Activated T-cell treated with anti-CD3 and anti-CD28 coated beads, Interleukin-2, amount 50 U/mL, for 72 hours (primary cell): Measurements from ENCODE around the gene FBN3. TPM values are rescaled to one million over a fixed set of nuclear protein-coding genes. Genes with fewer than 3 reads are reported as not detected.

Experiments
- ATAC-seq, 2 donors: fragments of 150-1000 bp; cut with Tn5 transposase; replicated peaks in 1 of 2; 2 replicates each; pipeline ENCODE4 v1.10.0; 2021; ENCODE audit warnings: moderate library complexity in 2 of 2, mild to moderate bottlenecking in 1 of 2
- DNase-seq, 2 donors: peaks; one replicate each; pipeline ENCODE4 v3.0.0; 2021 to 2022; ENCODE audit warnings: mixed read lengths in 1 of 2
- H3K27ac Mint-ChIP-seq: one replicate; pipeline ENCODE4 v1.8.0; 2022; ENCODE audit warnings: mild to moderate bottlenecking, moderate library complexity, mixed read lengths
- H3K27me3 Mint-ChIP-seq: one replicate; pipeline ENCODE4 v1.8.0; 2022; ENCODE audit warnings: low read depth, mixed read lengths
- H3K36me3 Mint-ChIP-seq, 2 donors: one replicate each; pipeline ENCODE4 v1.8.0; 2022; ENCODE audit warnings: mixed read lengths in 2 of 2, mild to moderate bottlenecking in 1 of 2; ENCODE audit not compliant: insufficient read depth in 2 of 2
- H3K4me1 Mint-ChIP-seq: one replicate; pipeline ENCODE4 v1.8.0; 2022; ENCODE audit warnings: low read depth, mixed read lengths
- H3K4me3 Mint-ChIP-seq, 2 donors: one replicate each; pipeline ENCODE4 v1.8.0; 2022; ENCODE audit warnings: mild to moderate bottlenecking in 2 of 2, mixed read lengths in 2 of 2, moderate library complexity in 2 of 2
- H3K9me3 Mint-ChIP-seq, 2 donors: one replicate each; pipeline ENCODE4 v1.8.0; 2022; ENCODE audit warnings: mixed read lengths in 2 of 2
- total RNA-seq, 2 donors: library from RNA; stranded (reverse); gene quantifications; one replicate each; pipeline ENCODE4 v1.2.3, GENCODE V29; 2022

FBN3 gene
- total RNA-seq, 2 donors from 2014 or later: not detected

DNA sequence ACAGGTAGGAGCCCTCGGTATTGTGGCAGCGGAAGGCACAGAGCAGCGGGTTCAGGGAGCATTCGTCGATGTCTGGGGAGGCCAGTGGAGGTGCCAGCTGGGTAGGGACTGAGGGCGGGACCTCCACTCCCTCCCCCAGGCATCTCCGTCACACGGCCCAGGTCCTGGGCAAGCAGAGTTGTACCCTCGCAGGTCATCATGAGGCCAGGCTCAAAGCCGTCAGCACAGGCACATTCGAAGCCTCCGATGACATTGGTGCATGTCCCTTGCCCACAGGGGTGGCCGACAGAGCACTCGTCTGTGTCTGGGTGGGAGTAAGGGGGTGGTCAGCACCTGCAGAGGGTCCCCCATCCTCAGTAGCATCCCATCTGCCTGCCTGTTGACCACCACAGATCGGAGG, 61.5 kb downstream of the FBN3 start:
- no peak for ATAC-seq
- Mint-ChIP-seq H3K9me3 (no peaks in the 10 kb centered on the region), H3K27ac (no peak overlapping the region), H3K27me3 (no peaks in the 10 kb centered on the region), H3K4me3 (no peak overlapping the region), H3K36me3 (no peaks in the 10 kb centered on the region), H3K4me1 (no peaks in the 10 kb centered on the region)
- no peak for DNase-seq

DNA sequence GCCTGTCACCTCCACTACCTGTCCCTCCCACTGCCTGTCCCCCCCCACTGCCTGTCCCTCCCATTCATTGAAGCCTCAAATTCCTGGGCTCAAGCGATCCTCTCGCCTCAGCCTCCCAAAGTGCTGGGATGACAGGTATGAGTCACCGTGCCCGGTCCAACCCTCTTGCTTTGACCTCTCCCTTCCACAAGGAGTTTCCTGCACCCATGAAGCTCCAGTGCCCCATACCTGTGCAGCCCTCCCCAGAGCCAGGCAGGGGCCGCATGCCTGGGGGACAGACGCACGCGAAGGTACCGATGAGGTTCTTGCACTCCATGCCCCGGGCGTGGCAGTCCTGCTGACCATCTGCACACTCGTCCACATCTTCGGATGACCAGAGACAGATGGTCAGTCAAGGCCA, 62.5 kb downstream of the FBN3 start:
- no peaks in the 10 kb centered on the region for H3K36me3 Mint-ChIP-seq

GRCh38 chr19:8085598-8086408, 63.6 kb downstream of the FBN3 start:
- Mint-ChIP-seq H3K27me3 (no peaks in the 10 kb centered on the region), H3K4me1 (no peaks in the 10 kb centered on the region), H3K36me3 (no peaks in the 10 kb centered on the region), H3K27ac (no peak overlapping the region), H3K4me3 (no peak overlapping the region), H3K9me3 (no peaks in the 10 kb centered on the region)
- ATAC-seq (no peak), DNase-seq (no peak)

More for the DNA sequence above, 62.5 kb downstream of the FBN3 start:
- Mint-ChIP-seq H3K27ac (no peak overlapping the region), H3K9me3 (no peaks in the 10 kb centered on the region), H3K4me1 (no peaks in the 10 kb centered on the region), H3K4me3 (no peak overlapping the region), H3K27me3 (no peaks in the 10 kb centered on the region)
- ATAC-seq (no peak), DNase-seq (no peak)

- no peak overlapping the region for H3K27ac Mint-ChIP-seq
- H3K36me3 Mint-ChIP-seq: no peaks in the 10 kb centered on the region
- no peak for DNase-seq
- ATAC-seq: no peak
- no peaks in the 10 kb centered on the region for H3K4me1 Mint-ChIP-seq
- no peak overlapping the region for H3K4me3 Mint-ChIP-seq
- H3K9me3 Mint-ChIP-seq: no peaks in the 10 kb centered on the region
- H3K27me3 Mint-ChIP-seq: no peaks in the 10 kb centered on the region
These were observed 65.2 kb downstream of the FBN3 start for GRCh38 chr19:8084152-8084551.

- Mint-ChIP-seq H3K36me3 (no peaks in the 10 kb centered on the region), H3K4me1 (no peaks in the 10 kb centered on the region), H3K27me3 (no peaks in the 10 kb centered on the region), H3K27ac (no peak overlapping the region), H3K9me3 (no peaks in the 10 kb centered on the region), H3K4me3 (no peak overlapping the region)
- ATAC-seq: no peak
- DNase-seq: no peak
These were observed 66.3 kb downstream of the FBN3 start for GRCh38 chr19:8083141-8083540.

DNA sequence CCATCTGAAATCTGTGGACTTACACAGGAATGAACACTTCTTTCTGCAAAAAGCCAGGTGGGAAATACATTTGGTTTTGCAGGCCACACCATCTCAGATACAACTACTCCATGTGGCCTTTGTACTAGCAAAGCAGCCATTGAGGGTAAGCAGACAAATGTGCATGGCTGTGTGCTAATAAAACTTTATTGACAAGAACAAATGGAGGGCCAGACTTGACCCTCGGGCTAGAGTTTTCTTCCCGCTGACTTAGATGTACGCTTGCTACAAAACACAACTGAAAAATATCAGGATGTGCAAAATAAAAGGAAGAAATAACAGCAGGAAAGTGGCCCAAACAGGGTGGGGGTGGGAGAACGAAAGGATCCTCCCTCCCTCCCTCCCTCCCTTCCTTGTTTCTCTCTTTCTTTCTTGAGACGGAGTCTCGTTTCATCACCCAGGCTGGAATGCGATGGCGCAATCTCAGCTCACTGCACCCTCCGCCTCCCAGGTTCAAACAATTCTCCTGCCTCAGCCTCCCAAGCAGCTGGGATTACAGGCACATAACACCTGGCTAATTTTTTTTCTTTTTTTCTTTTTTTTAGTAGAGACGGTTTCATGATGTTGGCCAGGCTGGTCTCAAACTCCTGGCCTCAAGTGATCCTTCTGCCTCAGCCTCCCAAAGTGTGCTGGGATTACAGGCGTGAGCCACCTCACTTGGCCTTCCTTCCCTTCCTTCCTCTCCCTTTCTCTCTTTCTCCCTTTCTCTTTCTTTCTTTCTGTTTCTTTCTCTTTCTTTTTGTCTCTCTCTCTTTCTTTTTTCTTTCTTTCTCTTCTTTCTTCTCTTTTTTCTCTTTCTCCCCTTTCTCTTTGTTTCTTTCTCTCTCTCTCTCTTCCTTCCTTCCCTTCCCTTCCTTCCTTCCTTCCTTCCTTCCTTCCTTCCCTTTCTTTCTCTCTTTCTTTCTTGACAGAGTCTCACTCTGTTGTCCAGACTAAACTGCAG, 67.5 kb downstream of the FBN3 start:
- H3K36me3 Mint-ChIP-seq: no peaks in the 10 kb centered on the region
- H3K4me1 Mint-ChIP-seq: no peaks in the 10 kb centered on the region
- no peak overlapping the region for H3K4me3 Mint-ChIP-seq
- H3K27ac Mint-ChIP-seq: no peak overlapping the region
- H3K27me3 Mint-ChIP-seq: no peaks in the 10 kb centered on the region
- H3K9me3 Mint-ChIP-seq: no peaks in the 10 kb centered on the region
- DNase-seq (no peak), ATAC-seq (no peak)

DNA sequence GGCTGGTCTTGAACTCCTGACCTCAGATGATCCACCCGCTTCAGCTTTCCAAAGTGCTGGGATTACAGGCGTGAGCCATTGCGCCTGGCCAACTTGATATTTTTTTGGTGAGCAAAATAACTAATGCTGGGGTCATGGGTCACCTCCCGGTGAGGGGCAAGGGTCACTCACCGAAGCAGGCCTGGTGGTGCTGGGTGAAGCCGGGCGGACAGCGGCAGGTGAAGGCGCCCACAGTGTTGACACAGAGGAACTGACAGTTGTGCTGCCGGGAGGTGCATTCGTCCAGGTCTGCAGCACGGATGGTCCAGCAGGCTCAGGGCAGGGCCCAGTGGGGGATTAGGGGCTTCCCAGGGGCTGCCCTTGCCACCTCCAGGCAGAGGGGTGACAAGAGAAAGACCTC, 68.6 kb downstream of the FBN3 start:
- no peak for ATAC-seq
- no peak for DNase-seq
- no peak overlapping the region for H3K27ac Mint-ChIP-seq
- no peaks in the 10 kb centered on the region for H3K9me3 Mint-ChIP-seq
- H3K36me3 Mint-ChIP-seq: no peaks in the 10 kb centered on the region
- H3K4me1 Mint-ChIP-seq: no peaks in the 10 kb centered on the region
- H3K4me3 Mint-ChIP-seq: no peak overlapping the region
- no peaks in the 10 kb centered on the region for H3K27me3 Mint-ChIP-seq

GRCh38 chr19:8079988-8080387, 69.4 kb downstream of the FBN3 start:
- H3K4me3 Mint-ChIP-seq: no peak overlapping the region
- no peaks in the 10 kb centered on the region for H3K36me3 Mint-ChIP-seq
- ATAC-seq (no peak), DNase-seq (no peak)
- no peak overlapping the region for H3K27ac Mint-ChIP-seq
- H3K4me1 Mint-ChIP-seq: no peaks in the 10 kb centered on the region
- H3K9me3 Mint-ChIP-seq: no peaks in the 10 kb centered on the region
- H3K27me3 Mint-ChIP-seq: no peaks in the 10 kb centered on the region

DNA sequence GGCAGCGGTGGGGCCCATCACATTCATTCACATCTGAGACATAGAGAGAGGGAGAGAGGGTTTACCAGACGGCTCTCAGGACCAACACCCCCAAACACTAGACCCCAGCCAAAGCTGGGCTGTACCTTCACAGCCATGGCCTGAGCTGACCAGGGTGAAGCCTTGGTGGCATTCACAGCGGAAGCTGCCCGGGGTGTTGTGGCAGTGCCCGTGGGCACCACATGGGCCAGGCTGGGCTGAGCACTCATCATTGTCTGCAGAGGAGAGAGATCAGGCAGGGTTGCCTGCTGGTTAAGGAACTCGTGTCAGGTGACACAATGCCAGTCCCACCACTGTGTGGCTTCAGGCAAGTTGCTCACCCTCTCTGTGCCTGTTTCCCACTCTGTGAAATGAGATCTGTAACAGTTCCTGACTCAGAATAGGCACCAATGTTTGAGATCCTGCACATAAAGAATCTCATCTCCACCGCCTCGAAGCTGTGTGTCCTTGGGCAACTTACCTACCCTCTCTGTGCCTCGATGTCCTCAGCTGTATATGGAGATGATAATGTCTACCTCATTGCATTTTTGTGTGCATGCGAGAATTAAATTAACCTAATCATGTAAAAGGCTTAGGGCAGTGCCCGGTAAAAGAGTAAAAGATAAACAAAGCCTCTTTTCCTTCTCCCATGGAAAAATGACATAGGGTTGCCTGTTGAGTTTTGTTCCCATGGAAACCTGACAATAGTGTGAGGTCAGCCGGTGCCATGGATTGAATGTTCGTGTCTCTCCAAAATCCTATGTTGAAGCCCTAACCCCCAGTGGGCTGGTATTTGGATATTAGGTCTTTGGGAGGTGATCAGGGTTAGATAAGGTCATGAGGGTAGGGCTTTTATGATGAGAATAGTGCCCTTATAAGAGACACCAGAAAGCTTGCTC, 74.0 kb downstream of the FBN3 start:
- DNase-seq (no peak), ATAC-seq (no peak)
- no peaks in the 10 kb centered on the region for H3K4me1 Mint-ChIP-seq
- no peak overlapping the region for H3K27ac Mint-ChIP-seq
- no peak overlapping the region for H3K4me3 Mint-ChIP-seq
- peaks cover 4% of the 10 kb centered on the region in 2 donors for H3K36me3 Mint-ChIP-seq
- H3K27me3 Mint-ChIP-seq: no peaks in the 10 kb centered on the region
- peaks cover 0 to 8% of the 10 kb centered on the region in 2 donors for H3K9me3 Mint-ChIP-seq

GRCh38 chr19:8074501-8074900, 74.9 kb downstream of the FBN3 start:
- Mint-ChIP-seq H3K9me3 (peaks cover 0 to 11% of the 10 kb centered on the region in 2 donors), H3K4me3 (no peak overlapping the region), H3K27me3 (no peaks in the 10 kb centered on the region), H3K4me1 (no peaks in the 10 kb centered on the region), H3K36me3 (peaks cover 4 to 9% of the 10 kb centered on the region in 2 donors), H3K27ac (no peak overlapping the region)
- ATAC-seq (no peak), DNase-seq (no peak)

- Mint-ChIP-seq H3K9me3 (peaks cover 0 to 15% of the 10 kb centered on the region in 2 donors), H3K4me3 (no peak overlapping the region), H3K4me1 (no peaks in the 10 kb centered on the region), H3K36me3 (peaks cover 4 to 11% of the 10 kb centered on the region in 2 donors), H3K27ac (no peak overlapping the region), H3K27me3 (no peaks in the 10 kb centered on the region)
- ATAC-seq (no peak), DNase-seq (no peak)
These were observed 77.5 kb downstream of the FBN3 start for GRCh38 chr19:8071912-8072311.

DNA sequence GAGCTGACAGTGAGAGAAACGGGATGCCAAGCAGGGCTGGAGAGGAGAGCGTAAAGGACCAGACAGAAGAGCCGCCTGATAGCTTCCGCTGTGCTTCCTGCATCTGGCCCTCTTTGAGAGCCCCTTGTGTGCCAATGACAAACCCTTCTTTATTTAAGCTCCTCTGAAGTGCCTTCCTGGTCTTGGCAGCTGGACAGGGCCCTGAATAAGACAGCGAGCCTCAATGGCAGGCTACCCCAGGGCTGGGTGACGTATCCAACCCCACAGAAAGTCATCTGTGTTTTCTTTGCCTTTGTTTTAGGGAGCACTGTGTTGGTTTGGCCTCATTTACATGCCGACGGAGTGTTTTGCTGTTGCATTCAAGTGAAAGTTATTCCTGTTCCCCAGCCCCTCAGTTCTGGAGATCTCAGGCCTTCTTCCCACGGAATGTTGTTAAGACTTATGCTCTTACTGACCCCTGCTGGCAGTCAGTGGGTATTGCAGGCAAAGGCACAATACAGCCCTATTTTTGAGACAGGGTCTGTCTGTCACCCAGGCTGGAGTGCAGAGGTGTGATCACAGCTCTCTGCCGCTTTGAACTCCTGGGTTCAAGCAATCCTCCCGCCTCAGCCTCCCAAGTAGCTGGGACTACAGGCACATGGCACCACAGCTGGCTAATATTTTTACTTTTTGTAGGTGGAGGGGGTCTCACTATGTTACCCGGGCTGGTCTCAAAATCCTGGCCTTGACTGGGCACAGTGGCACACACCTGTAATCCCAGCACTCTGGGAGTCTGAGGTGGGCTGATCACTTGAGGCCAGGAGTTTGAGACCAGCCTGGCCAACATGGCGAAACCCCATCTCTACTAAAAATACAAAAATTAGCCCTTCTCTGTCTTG, 80.1 kb downstream of the FBN3 start:
- H3K27me3 Mint-ChIP-seq: no peaks in the 10 kb centered on the region
- peaks cover 8% of the 10 kb centered on the region for H3K4me1 Mint-ChIP-seq
- H3K9me3 Mint-ChIP-seq: peaks cover 0 to 12% of the 10 kb centered on the region in 2 donors
- ATAC-seq (no peak), DNase-seq (no peak)
- H3K36me3 Mint-ChIP-seq: peaks cover 4 to 10% of the 10 kb centered on the region in 2 donors
- H3K27ac Mint-ChIP-seq: no peak overlapping the region
- no peak overlapping the region for H3K4me3 Mint-ChIP-seq
